ENCODE measurements around the gene CUL5. TPM values are rescaled to one million over a fixed set of nuclear protein-coding genes. Genes with fewer than 3 reads are reported as not detected.

The CUL5 gene
- total RNA-seq, 1 experiment from 2014 or later, result 37.7 TPM

DNA sequence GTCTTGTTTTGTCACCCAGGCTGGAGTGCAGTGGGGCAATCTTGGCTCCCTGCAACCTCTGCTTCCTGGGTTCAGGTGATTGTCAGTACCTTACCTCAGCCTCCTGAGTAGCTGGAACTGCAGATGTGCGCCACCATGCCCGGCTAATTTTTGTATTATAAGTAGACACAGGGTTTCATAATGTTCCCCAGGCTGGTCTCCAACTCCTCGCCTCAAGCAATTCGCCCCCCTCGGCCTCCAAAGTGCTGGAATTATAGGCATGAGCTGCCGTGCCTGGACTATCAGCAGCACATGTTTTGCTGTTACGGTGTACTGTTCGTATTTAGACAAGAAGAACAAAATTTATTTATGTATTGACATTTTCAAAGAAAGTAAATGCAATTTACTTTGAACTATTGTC, 45.6 kb upstream of the CUL5 start:
- Histone ChIP-seq H3K4me1 (ENCODE audit: insufficient read depth, low read length) (no peaks in the 10 kb centered on the region), H2AFZ (ENCODE audit: low read length) (no peak overlapping the region), H3K23me2 (ENCODE audit: insufficient read length, low read depth, low read length, poor library complexity, severe bottlenecking) (no peaks in the 10 kb centered on the region), H2BK12ac (ENCODE audit: insufficient read length, low read depth, low read length) (no peak overlapping the region), H4K8ac (replicated peaks; ENCODE audit: insufficient read length, low read depth, low read length) (no peak overlapping the region), H3K27me3 (ENCODE audit: insufficient read depth, low read length) (no peaks in the 10 kb centered on the region), H2BK20ac (ENCODE audit: low read depth, low read length, poor library complexity, severe bottlenecking) (no peak overlapping the region), H2AK5ac (ENCODE audit: insufficient read length, low read length) (no peak overlapping the region), H3K9me3 (ENCODE audit: control insufficient read depth, low read depth, low read length) (no peaks in the 10 kb centered on the region), H4K91ac (ENCODE audit: insufficient read length, low read depth, low read length) (no peak overlapping the region), H3K4ac (ENCODE audit: low read depth, low read length) (no peak overlapping the region), H3K27ac (ENCODE audit: insufficient read length, low read depth, low read length) (no peak overlapping the region), H3K23ac (ENCODE audit: insufficient read length, low read depth, low read length) (no peak overlapping the region), H4K20me1 (ENCODE audit: control insufficient read depth, insufficient read depth, insufficient read length) (no peaks in the 10 kb centered on the region), H3T11ph (ENCODE audit: low read length) (no peak overlapping the region), H2BK15ac (ENCODE audit: low read depth, low read length) (no peak overlapping the region), H3K18ac (ENCODE audit: insufficient read length, low read depth, low read length) (no peak overlapping the region), H2BK5ac (ENCODE audit: insufficient read length, low read length) (no peak overlapping the region), H3K56ac (ENCODE audit: insufficient read length, low read depth, low read length) (no peak overlapping the region), H3K9ac (ENCODE audit: extremely low read depth, insufficient read length, low read length) (no peak overlapping the region), H3K4me2 (ENCODE audit: insufficient read depth, insufficient read length, low read length) (no peak overlapping the region), H4K5ac (ENCODE audit: insufficient read length, low read depth, low read length) (no peak overlapping the region), H3K79me1 (ENCODE audit: insufficient read depth, low read depth, low read length, poor library complexity, severe bottlenecking) (no peaks in the 10 kb centered on the region), H2BK120ac (ENCODE audit: low read depth, low read length, poor library complexity, severe bottlenecking) (no peak overlapping the region), H3K14ac (ENCODE audit: insufficient read depth, low read length) (no peak overlapping the region), H3K79me2 (ENCODE audit: insufficient read depth, low read length) (no peaks in the 10 kb centered on the region)
- H3K9me3 Mint-ChIP-seq, result no peaks in the 10 kb centered on the region
- WGBS (ENCODE audit: extremely low coverage, insufficient read length, low lambda C conversion rate), result no CpG with 5 or more reads among the region's 8 CpGs
- TF ChIP-seq, protein P1, sequence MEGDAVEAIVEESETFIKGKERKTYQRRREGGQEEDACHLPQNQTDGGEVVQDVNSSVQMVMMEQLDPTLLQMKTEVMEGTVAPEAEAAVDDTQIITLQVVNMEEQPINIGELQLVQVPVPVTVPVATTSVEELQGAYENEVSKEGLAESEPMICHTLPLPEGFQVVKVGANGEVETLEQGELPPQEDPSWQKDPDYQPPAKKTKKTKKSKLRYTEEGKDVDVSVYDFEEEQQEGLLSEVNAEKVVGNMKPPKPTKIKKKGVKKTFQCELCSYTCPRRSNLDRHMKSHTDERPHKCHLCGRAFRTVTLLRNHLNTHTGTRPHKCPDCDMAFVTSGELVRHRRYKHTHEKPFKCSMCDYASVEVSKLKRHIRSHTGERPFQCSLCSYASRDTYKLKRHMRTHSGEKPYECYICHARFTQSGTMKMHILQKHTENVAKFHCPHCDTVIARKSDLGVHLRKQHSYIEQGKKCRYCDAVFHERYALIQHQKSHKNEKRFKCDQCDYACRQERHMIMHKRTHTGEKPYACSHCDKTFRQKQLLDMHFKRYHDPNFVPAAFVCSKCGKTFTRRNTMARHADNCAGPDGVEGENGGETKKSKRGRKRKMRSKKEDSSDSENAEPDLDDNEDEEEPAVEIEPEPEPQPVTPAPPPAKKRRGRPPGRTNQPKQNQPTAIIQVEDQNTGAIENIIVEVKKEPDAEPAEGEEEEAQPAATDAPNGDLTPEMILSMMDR (conservative IDR thresholded peaks at IDR 0.05), result no peak
- H3K36me3 Mint-ChIP-seq (ENCODE audit: insufficient read depth in 1 of 3, low read depth in 3 of 3), result peaks cover 4 to 21% (median 15%) of the 10 kb centered on the region in 3 experiments; a peak in 5 of 7 replicates
- no peaks in the 10 kb centered on the region for H3K27me3 Mint-ChIP-seq (ENCODE audit: low read depth)
- H3K4me3 Mint-ChIP-seq, result no peak overlapping the region
- no peak for DNase-seq
- no peak overlapping the region for H3K27ac Mint-ChIP-seq
- H3K4me1 Mint-ChIP-seq, result peaks cover 0 to 12% of the 10 kb centered on the region in 2 experiments; a peak in 3 of 4 replicates
